Measurements from ENCODE around the gene TMEM38A. TPM values are rescaled to one million over a fixed set of nuclear protein-coding genes. Genes with fewer than 3 reads are reported as not detected.

The TMEM38A gene
- total RNA-seq, 2 experiments from 2014 or later: 1.1 to 1.7 TPM

GRCh38 chr19:16625163-16625958 lies 35.6 kb upstream of the TMEM38A start:
- DNase-seq: no peak
- Mint-ChIP-seq H3K27me3 (no peaks in the 10 kb centered on the region), H3K4me3 (no peak overlapping the region), H3K36me3 (ENCODE audit: low read depth) (peaks cover 13% of the 10 kb centered on the region), H3K4me1 (peaks cover 45% of the 10 kb centered on the region), H3K27ac (peak overlapping the region; percentile 89), H3K9me3 (no peaks in the 10 kb centered on the region)
- CTCF ChIA-PET: interaction anchor here (0.6 to 1.7 kb wide), 4 partner anchors 10 to 616 kb away, joined by 3 to 7 read pairs (median 4); no protein-coding TSS in a partner anchor
- POLR2A ChIA-PET: no interaction called here

- peak overlapping the region; percentile 89 for H3K27ac Mint-ChIP-seq
- ChIA-PET POLR2A (interaction anchor here (1.0 kb wide), 1 partner anchor 29 kb away, joined by 4 read pairs; no protein-coding TSS in a partner anchor), CTCF (interaction anchor here (0.8 to 1.7 kb wide), 5 partner anchors 9 to 84 kb away, joined by 3 to 5 read pairs (median 3); no protein-coding TSS in a partner anchor)
- H3K9me3 Mint-ChIP-seq: no peaks in the 10 kb centered on the region
- peak overlapping the region; percentile 90 for H3K4me3 Mint-ChIP-seq
- peaks cover 44% of the 10 kb centered on the region for H3K4me1 Mint-ChIP-seq
- no peaks in the 10 kb centered on the region for H3K27me3 Mint-ChIP-seq
- no peak for DNase-seq
- peaks cover 24% of the 10 kb centered on the region for H3K36me3 Mint-ChIP-seq (ENCODE audit: low read depth)
Observed at GRCh38 chr19:16626796-16627192, 34.1 kb upstream of the TMEM38A start.

DNA sequence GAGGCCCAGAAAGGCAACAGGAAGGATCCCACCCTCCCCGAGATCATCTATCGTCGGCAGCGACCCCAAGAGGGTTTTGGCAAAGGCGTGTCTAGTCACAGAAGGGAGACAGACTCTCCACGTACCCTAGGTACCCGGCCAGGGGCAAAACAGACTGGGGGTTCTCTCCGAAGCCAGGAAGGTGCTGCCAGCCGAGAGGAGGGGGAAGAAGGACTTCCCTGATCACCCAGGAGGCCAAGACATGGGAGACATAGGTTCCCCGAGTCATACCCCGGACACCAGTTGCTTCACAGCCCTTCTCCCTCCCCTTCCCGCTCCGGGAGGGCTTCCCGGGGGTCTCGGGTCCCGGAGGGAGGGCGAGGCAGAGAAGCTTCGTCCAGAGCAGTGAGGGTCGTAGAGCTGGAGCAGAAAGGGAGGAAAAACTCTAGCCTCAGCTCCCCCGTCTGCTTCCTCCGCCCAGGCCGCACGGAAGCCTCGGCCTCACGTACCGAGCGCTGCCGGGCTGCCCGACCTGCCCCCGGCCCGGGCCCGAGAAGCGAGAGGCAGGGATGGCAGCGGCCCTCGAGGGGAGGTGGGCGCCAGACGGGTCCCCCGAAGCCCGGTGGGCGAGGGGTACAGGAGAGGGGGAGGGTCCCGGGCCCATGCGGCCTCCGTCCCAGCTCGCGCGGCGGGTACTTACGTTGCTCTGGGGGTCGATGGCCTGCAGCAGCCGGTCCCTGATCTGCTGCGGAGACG lies 33.6 kb upstream of the TMEM38A start:
- DNase-seq: peak; percentile 23
- H3K27ac Mint-ChIP-seq: peak overlapping the region; percentile 89
- no peaks in the 10 kb centered on the region for H3K27me3 Mint-ChIP-seq
- peaks cover 48% of the 10 kb centered on the region for H3K4me1 Mint-ChIP-seq
- H3K36me3 Mint-ChIP-seq (ENCODE audit: low read depth): peaks cover 28% of the 10 kb centered on the region
- no peaks in the 10 kb centered on the region for H3K9me3 Mint-ChIP-seq
- POLR2A ChIA-PET: interaction anchor here (1.0 to 1.3 kb wide), 3 partner anchors 29 to 43 kb away, joined by 3 to 5 read pairs (median 4); no protein-coding TSS in a partner anchor
- peak overlapping the region; percentile 90 for H3K4me3 Mint-ChIP-seq
- CTCF ChIA-PET: interaction anchor here (0.8 to 1.7 kb wide), 6 partner anchors 9 to 84 kb away, joined by 3 to 5 read pairs (median 3); no protein-coding TSS in a partner anchor

DNA sequence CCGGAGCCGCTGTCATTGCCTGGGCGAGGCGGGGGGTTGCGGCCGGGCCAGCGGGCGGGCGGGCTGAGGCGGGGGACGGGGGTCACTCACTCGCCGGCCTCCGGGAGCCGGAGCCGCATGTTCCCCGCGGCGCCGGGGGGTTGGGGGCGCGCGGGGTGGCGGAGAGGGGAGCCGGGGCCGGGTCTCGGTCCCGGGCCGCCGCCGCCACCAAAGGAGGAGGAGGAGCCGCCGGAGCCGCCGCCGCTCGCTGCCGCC lies 33.1 kb upstream of the TMEM38A start:
- ChIA-PET POLR2A (interaction anchor here (0.7 to 1.3 kb wide), 4 partner anchors 10 to 43 kb away, joined by 3 to 5 read pairs (median 4); no protein-coding TSS in a partner anchor), CTCF (interaction anchor here (1.0 to 1.4 kb wide), 4 partner anchors 10 to 44 kb away, joined by 3 to 5 read pairs (median 3); no protein-coding TSS in a partner anchor)
- peaks cover 30% of the 10 kb centered on the region for H3K36me3 Mint-ChIP-seq (ENCODE audit: low read depth)
- no peaks in the 10 kb centered on the region for H3K9me3 Mint-ChIP-seq
- peaks cover 53% of the 10 kb centered on the region for H3K4me1 Mint-ChIP-seq
- DNase-seq: no peak
- peak overlapping the region; percentile 89 for H3K27ac Mint-ChIP-seq
- H3K4me3 Mint-ChIP-seq: peak overlapping the region; percentile 90
- H3K27me3 Mint-ChIP-seq: no peaks in the 10 kb centered on the region

DNA sequence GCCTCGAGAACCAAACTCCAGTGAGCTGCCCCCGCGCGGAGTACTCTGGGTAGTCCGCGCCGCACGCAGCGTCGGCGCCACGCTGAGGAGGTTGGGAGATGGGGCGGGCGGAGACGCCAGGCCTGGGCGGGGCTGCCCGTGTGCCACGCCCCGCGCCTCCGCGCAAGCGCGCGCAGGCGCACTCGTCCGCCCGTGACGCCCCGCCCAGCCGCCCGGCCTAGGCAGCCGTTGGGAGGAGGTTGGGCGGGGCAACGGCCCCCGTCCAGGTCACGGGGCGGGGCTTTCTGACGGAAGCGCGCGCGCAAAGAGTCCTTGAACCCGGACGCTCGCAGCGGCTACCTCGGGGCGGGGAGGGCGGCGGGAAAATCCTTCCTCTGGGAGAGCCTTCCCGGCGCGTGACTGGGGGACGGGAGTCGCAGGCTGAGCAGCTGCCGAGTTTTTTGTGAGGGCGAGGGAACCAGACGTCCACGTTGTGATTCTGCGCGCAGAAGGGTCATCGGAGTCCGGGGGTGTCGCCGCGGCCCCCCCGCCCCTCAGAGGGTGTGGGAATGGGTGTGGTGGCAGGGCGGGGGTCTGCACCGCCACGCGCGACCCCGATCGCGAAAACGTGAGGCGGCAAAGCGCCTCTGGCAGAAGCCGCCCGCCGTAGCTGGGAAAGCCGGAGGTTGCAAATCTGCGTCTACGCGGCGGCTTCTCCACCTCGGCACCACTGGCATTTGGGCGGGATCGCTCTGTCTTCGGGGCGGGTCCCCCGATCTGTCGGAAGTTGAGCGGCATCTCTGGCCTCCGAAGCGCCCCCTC lies 32.6 kb upstream of the TMEM38A start, which contains the start of gene MED26:
MED26 (minus strand) TSS at position 22 of the 801 bp plus-strand sequence. CDS start 261 bp downstream, outside the sequence.
- H3K4me3 Mint-ChIP-seq: peak within 1 kb of the TSS; percentile 99
- CTCF ChIA-PET: interaction anchor here (0.6 to 1.4 kb wide), 4 partner anchors 10 to 465 kb away, joined by 3 to 5 read pairs (median 3); no protein-coding TSS in a partner anchor
- H3K36me3 Mint-ChIP-seq (ENCODE audit: low read depth): peaks cover 30% of the 10 kb centered on the region
- peak within 1 kb of the TSS; percentile 100 for H3K27ac Mint-ChIP-seq
- DNase-seq: peak; percentile 95
- POLR2A ChIA-PET: interaction anchor here (0.7 to 1.3 kb wide), 3 partner anchors 11 to 44 kb away, joined by 3 to 5 read pairs (median 4); no protein-coding TSS in a partner anchor
- H3K27me3 Mint-ChIP-seq: no peaks in the 10 kb centered on the region
- H3K4me1 Mint-ChIP-seq: peaks cover 53% of the 10 kb centered on the region
- no peaks in the 10 kb centered on the region for H3K9me3 Mint-ChIP-seq

- ChIA-PET POLR2A (interaction anchor here (0.6 to 1.3 kb wide), 2 partner anchors 45 to 198 kb away, joined by 3 read pairs; no protein-coding TSS in a partner anchor), CTCF (interaction anchor here (0.6 to 1.4 kb wide), 3 partner anchors 9 to 466 kb away, joined by 3 read pairs; no protein-coding TSS in a partner anchor)
- Mint-ChIP-seq H3K9me3 (no peaks in the 10 kb centered on the region), H3K4me1 (peaks cover 56% of the 10 kb centered on the region), H3K36me3 (ENCODE audit: low read depth) (peaks cover 29% of the 10 kb centered on the region), H3K27me3 (no peaks in the 10 kb centered on the region), H3K27ac (peak overlapping the region; percentile 100), H3K4me3 (peak overlapping the region; percentile 99)
- no peak for DNase-seq
Observed at GRCh38 chr19:16628984-16629691, 31.8 kb upstream of the TMEM38A start.

- Mint-ChIP-seq H3K27me3 (no peaks in the 10 kb centered on the region), H3K27ac (no peak overlapping the region), H3K4me3 (no peak overlapping the region)
Observed at GRCh38 chr19:16631465-16631864, 29.5 kb upstream of the TMEM38A start.

GRCh38 chr19:16637535-16637934 lies 23.4 kb upstream of the TMEM38A start:
- H3K4me3 Mint-ChIP-seq: no peak overlapping the region
- peaks cover 27% of the 10 kb centered on the region for H3K4me1 Mint-ChIP-seq
- CTCF ChIA-PET: interaction anchor here (0.5 to 1.5 kb wide), 3 partner anchors 10 to 1700 kb away, joined by 3 read pairs; no protein-coding TSS in a partner anchor
- H3K27me3 Mint-ChIP-seq: no peaks in the 10 kb centered on the region
- DNase-seq: no peak
- no peaks in the 10 kb centered on the region for H3K9me3 Mint-ChIP-seq
- peaks cover 36% of the 10 kb centered on the region for H3K36me3 Mint-ChIP-seq (ENCODE audit: low read depth)
- POLR2A ChIA-PET: no interaction called here
- no peak overlapping the region for H3K27ac Mint-ChIP-seq

More at GRCh38 chr19:16631465-16631864, 29.5 kb upstream of the TMEM38A start:
- DNase-seq: no peak
- CTCF ChIA-PET: no interaction called here
- H3K9me3 Mint-ChIP-seq: no peaks in the 10 kb centered on the region
- peaks cover 25% of the 10 kb centered on the region for H3K36me3 Mint-ChIP-seq (ENCODE audit: low read depth)
- H3K4me1 Mint-ChIP-seq: peaks cover 37% of the 10 kb centered on the region
- POLR2A ChIA-PET: no interaction called here

DNA sequence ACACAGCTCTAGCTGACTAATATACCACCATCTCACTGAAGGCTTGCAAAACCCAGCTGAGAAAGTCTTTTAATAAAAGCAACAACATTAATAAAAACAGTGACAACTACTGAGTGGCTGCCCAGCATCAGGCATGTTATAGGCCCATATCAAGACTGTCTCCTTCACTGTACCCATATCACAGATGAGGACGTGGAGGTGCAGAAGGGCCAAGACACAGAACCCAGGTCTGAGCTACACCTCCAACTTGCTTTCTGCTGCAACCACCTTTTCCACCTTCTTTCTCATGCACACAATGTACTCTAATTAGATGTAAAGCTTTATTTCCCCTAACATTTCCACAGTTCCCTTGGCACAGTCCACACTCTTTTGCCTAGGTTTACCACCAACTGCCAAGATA lies 22.3 kb upstream of the TMEM38A start:
- POLR2A ChIA-PET: no interaction called here
- H3K36me3 Mint-ChIP-seq (ENCODE audit: low read depth): peaks cover 40% of the 10 kb centered on the region
- H3K27ac Mint-ChIP-seq: no peak overlapping the region
- peaks cover 24% of the 10 kb centered on the region for H3K4me1 Mint-ChIP-seq
- H3K27me3 Mint-ChIP-seq: no peaks in the 10 kb centered on the region
- CTCF ChIA-PET: interaction anchor here (0.7 to 1.0 kb wide), 2 partner anchors 10 to 93 kb away, joined by 3 to 4 read pairs; partner anchors contain the start of gene MED26
- no peaks in the 10 kb centered on the region for H3K9me3 Mint-ChIP-seq
- no peak overlapping the region for H3K4me3 Mint-ChIP-seq
- no peak for DNase-seq

DNA sequence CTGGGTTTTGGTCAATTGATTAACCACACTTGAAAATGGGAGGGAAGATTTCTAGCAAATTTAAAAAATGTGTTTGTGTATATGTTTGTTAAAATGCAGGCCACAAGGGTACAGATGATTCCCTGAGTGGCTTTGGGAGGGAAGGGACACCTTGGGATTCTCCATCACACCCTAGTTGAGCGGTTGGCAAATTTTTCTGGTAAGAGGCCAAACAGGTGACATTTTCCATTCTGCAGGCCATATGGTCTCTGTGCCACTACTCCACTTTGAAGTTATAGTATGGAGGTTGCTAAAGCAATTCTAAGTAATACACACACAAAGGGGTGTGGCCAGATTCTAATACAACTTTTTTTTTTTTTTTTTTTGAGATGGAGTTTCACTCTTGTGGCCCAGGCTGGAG lies 20.0 kb upstream of the TMEM38A start:
- Mint-ChIP-seq H3K4me1 (peaks cover 22% of the 10 kb centered on the region), H3K9me3 (no peaks in the 10 kb centered on the region), H3K36me3 (ENCODE audit: low read depth) (peaks cover 51% of the 10 kb centered on the region), H3K4me3 (no peak overlapping the region), H3K27me3 (no peaks in the 10 kb centered on the region), H3K27ac (no peak overlapping the region)
- no peak for DNase-seq
- POLR2A ChIA-PET: no interaction called here
- CTCF ChIA-PET: interaction anchor here (1.3 to 1.5 kb wide), 2 partner anchors 11 to 65 kb away, joined by 3 read pairs; no protein-coding TSS in a partner anchor

DNA sequence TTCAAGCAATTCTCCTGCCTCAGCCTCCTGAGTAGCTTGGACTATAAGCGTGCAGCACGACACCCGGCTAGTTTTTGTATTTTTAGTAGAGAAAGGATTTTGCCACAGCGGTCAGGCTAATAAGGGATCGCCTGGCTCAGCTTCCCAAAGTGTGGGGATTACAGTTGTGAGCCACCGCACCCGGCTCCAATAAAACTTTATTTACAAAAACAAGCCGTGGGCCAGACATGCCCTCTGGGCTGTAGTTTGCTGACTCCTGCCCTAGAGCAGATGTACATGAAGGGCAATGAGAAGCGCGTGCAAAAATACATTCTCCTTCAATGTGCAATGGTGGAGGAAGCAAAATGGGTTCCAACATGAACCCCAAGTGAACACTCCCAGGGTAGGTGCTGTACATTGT lies 19.2 kb upstream of the TMEM38A start:
- no peaks in the 10 kb centered on the region for H3K9me3 Mint-ChIP-seq
- H3K27me3 Mint-ChIP-seq: no peaks in the 10 kb centered on the region
- H3K4me3 Mint-ChIP-seq: no peak overlapping the region
- CTCF ChIA-PET: interaction anchor here (1.3 kb wide), 1 partner anchor 12 kb away, joined by 3 read pairs; no protein-coding TSS in a partner anchor
- no peak overlapping the region for H3K27ac Mint-ChIP-seq
- H3K36me3 Mint-ChIP-seq (ENCODE audit: low read depth): peaks cover 56% of the 10 kb centered on the region
- POLR2A ChIA-PET: no interaction called here
- H3K4me1 Mint-ChIP-seq: peaks cover 21% of the 10 kb centered on the region
- no peak for DNase-seq
